Loucy (cell line): ENCODE results near the gene ROBO4.

Experiments used
- H2AFZ ChIP-seq: fragments of 200-600 bp; sonication (generic); 2 replicates; pipeline ENCODE4 v1.6.0; 2016; ENCODE audit warnings: antibody characterized with exemption, mild to moderate bottlenecking, low read length, moderate library complexity
- H3F3A ChIP-seq: fragments of 200-600 bp; 2 replicates; pipeline ENCODE4 v1.6.0; 2016; ENCODE audit warnings: antibody characterized with exemption, low read depth, mild to moderate bottlenecking
- H3K27me3 ChIP-seq: fragments of 200-600 bp; sonication (generic); 2 replicates; pipeline ENCODE4 v1.6.1; 2014; ENCODE audit warnings: low read length, mild to moderate bottlenecking; ENCODE audit not compliant: insufficient read depth, poor library complexity, severe bottlenecking
- H3K36me3 ChIP-seq: fragments of 200-600 bp; sonication (generic); 2 replicates; pipeline ENCODE4 v1.6.1; 2016; ENCODE audit warnings: low read length; ENCODE audit not compliant: insufficient read depth
- H3K4me1 ChIP-seq: fragments of 200-600 bp; sonication (generic); 2 replicates; pipeline ENCODE4 v1.5.1; 2014; ENCODE audit warnings: low read length, mild to moderate bottlenecking; ENCODE audit not compliant: insufficient read depth, poor library complexity, severe bottlenecking
- H3K4me2 ChIP-seq: fragments of 200-600 bp; sonication (generic); 2 replicates; pipeline ENCODE4 v1.6.0; 2014; ENCODE audit warnings: antibody characterized with exemption, low read length, low read depth, mild to moderate bottlenecking; ENCODE audit not compliant: poor library complexity, severe bottlenecking
- H3K4me3 ChIP-seq: fragments of 200-600 bp; sonication (generic); 2 replicates; pipeline ENCODE4 v1.5.1; 2014; ENCODE audit warnings: low read length, mild to moderate bottlenecking, mixed read lengths; ENCODE audit not compliant: poor library complexity, severe bottlenecking
- H3K79me2 ChIP-seq: fragments of 200-600 bp; sonication (generic); 2 replicates; pipeline ENCODE4 v1.6.1; 2014; ENCODE audit warnings: low read length; ENCODE audit not compliant: insufficient read depth
- H3K9ac ChIP-seq: fragments of 200-600 bp; sonication (generic); 2 replicates; pipeline ENCODE4 v1.6.0; 2014; ENCODE audit warnings: mild to moderate bottlenecking, low read depth, low read length, moderate library complexity; ENCODE audit not compliant: poor library complexity, severe bottlenecking
- H3K9me2 ChIP-seq: fragments of 200-600 bp; sonication (generic); replicated peaks from 2 replicates; pipeline ENCODE4 v1.6.1; 2016; ENCODE audit warnings: low read depth, low read length, mixed read lengths
- H3K9me3 ChIP-seq: fragments of 200-600 bp; sonication (generic); 2 replicates; pipeline ENCODE4 v1.6.1; 2014; ENCODE audit warnings: mild to moderate bottlenecking, antibody characterized with exemption, low read length, low read depth; ENCODE audit not compliant: insufficient read depth
- H4K20me1 ChIP-seq: fragments of 200-600 bp; sonication (generic); 2 replicates; pipeline ENCODE4 v1.6.0; 2014; ENCODE audit warnings: antibody characterized with exemption, low read length, mild to moderate bottlenecking; ENCODE audit not compliant: insufficient read depth, poor library complexity, severe bottlenecking
- EZH2phosphoT487 ChIP-seq: fragments of 200-600 bp; IDR thresholded peaks from 2 replicates; pipeline ENCODE4 v1.6.1; 2018; ENCODE audit warnings: antibody characterized with exemption, mild to moderate bottlenecking, moderate library complexity, borderline replicate concordance
- TF ChIP-seq, protein P1 (sequence below): fragments of 200-600 bp; sonication (generic); conservative IDR thresholded peaks from 2 replicates; pipeline ENCODE4 v1.5.1; 2014; ENCODE audit warnings: mild to moderate bottlenecking, antibody characterized with exemption, low read length

ROBO4 gene

GRCh38 chr11:124877631-124877909 is 20.1 kb downstream of the ROBO4 start:
- TF ChIP-seq EZH2phosphoT487: no peak
- TF ChIP-seq, protein P1, sequence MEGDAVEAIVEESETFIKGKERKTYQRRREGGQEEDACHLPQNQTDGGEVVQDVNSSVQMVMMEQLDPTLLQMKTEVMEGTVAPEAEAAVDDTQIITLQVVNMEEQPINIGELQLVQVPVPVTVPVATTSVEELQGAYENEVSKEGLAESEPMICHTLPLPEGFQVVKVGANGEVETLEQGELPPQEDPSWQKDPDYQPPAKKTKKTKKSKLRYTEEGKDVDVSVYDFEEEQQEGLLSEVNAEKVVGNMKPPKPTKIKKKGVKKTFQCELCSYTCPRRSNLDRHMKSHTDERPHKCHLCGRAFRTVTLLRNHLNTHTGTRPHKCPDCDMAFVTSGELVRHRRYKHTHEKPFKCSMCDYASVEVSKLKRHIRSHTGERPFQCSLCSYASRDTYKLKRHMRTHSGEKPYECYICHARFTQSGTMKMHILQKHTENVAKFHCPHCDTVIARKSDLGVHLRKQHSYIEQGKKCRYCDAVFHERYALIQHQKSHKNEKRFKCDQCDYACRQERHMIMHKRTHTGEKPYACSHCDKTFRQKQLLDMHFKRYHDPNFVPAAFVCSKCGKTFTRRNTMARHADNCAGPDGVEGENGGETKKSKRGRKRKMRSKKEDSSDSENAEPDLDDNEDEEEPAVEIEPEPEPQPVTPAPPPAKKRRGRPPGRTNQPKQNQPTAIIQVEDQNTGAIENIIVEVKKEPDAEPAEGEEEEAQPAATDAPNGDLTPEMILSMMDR: no peak

GRCh38 chr11:124876818-124877630 is 20.6 kb downstream of the ROBO4 start:
- no peaks in the 10 kb centered on the region for H4K20me1 ChIP-seq
- H3K27me3 ChIP-seq: no peaks in the 10 kb centered on the region
- H3K9me3 ChIP-seq: no peaks in the 10 kb centered on the region
- peak overlapping the region; percentile 65 for H3K9ac ChIP-seq
- no peaks in the 10 kb centered on the region for H3F3A ChIP-seq
- no peaks in the 10 kb centered on the region for H3K9me2 ChIP-seq
- H3K36me3 ChIP-seq: no peaks in the 10 kb centered on the region
- peak overlapping the region; percentile 85 for H3K4me2 ChIP-seq
- peaks cover 21% of the 10 kb centered on the region for H3K4me1 ChIP-seq
- TF ChIP-seq, protein P1: no peak
- no peak for TF ChIP-seq EZH2phosphoT487
- H2AFZ ChIP-seq: peak overlapping the region; percentile 83
- H3K4me3 ChIP-seq: peak overlapping the region; percentile 74
- no peaks in the 10 kb centered on the region for H3K79me2 ChIP-seq

More at GRCh38 chr11:124877631-124877909, 20.1 kb downstream of the ROBO4 start:
- H3K4me3 ChIP-seq: peak overlapping the region; percentile 74
- no peak overlapping the region for H3K9ac ChIP-seq
- no peaks in the 10 kb centered on the region for H3K27me3 ChIP-seq
- no peaks in the 10 kb centered on the region for H3K9me3 ChIP-seq
- H3K79me2 ChIP-seq: no peaks in the 10 kb centered on the region
- no peaks in the 10 kb centered on the region for H3F3A ChIP-seq
- H3K36me3 ChIP-seq: no peaks in the 10 kb centered on the region
- no peak overlapping the region for H2AFZ ChIP-seq
- peaks cover 17% of the 10 kb centered on the region for H3K4me1 ChIP-seq
- no peaks in the 10 kb centered on the region for H3K9me2 ChIP-seq
- no peaks in the 10 kb centered on the region for H4K20me1 ChIP-seq
- H3K4me2 ChIP-seq: peak overlapping the region; percentile 85

GRCh38 chr11:124875943-124876817 is 21.5 kb downstream of the ROBO4 start:
- no peaks in the 10 kb centered on the region for H3K9me3 ChIP-seq
- TF ChIP-seq, protein P1: peak; percentile 55
- TF ChIP-seq EZH2phosphoT487: no peak
- peak overlapping the region; percentile 83 for H2AFZ ChIP-seq
- H3K79me2 ChIP-seq: no peaks in the 10 kb centered on the region
- H3K9ac ChIP-seq: peak overlapping the region; percentile 65
- H3K27me3 ChIP-seq: no peaks in the 10 kb centered on the region
- H4K20me1 ChIP-seq: no peaks in the 10 kb centered on the region
- H3K4me2 ChIP-seq: peak overlapping the region; percentile 85
- H3K9me2 ChIP-seq: no peaks in the 10 kb centered on the region
- H3K36me3 ChIP-seq: no peaks in the 10 kb centered on the region
- H3K4me3 ChIP-seq: peak overlapping the region; percentile 74
- no peaks in the 10 kb centered on the region for H3F3A ChIP-seq
- peaks cover 21% of the 10 kb centered on the region for H3K4me1 ChIP-seq
